Effector memory CD4-positive, alpha-beta T cell (primary cell): ENCODE results near the gene FBLN2.
"Not testable (repeated sequence)": the region's sequence is repeated elsewhere in the genome, so short reads cannot be mapped to it uniquely, and the experiment has no call there.

Experiments used
- DNase-seq, 3 donors: peaks; one replicate each; pipeline ENCODE4 v3.0.0-alpha.2; 2020
- H3K27ac ChIP-seq: 2 replicates; pipeline ENCODE4 v1.7.0; 2013; ENCODE audit warnings: mild to moderate bottlenecking, low read length, moderate library complexity; ENCODE audit not compliant: insufficient read depth, poor library complexity, severe bottlenecking
- H3K27me3 ChIP-seq: replicated peaks from 2 replicates; pipeline ENCODE4 v1.7.0; 2013; ENCODE audit warnings: mild to moderate bottlenecking, low read length; ENCODE audit not compliant: insufficient read depth, control insufficient read depth, poor library complexity, severe bottlenecking
- H3K36me3 ChIP-seq: 2 replicates; pipeline ENCODE4 v1.7.0; 2013; ENCODE audit warnings: mild to moderate bottlenecking, low read length, moderate library complexity; ENCODE audit not compliant: control insufficient read depth, insufficient read depth
- H3K4me1 ChIP-seq: 2 replicates; pipeline ENCODE4 v1.7.0; 2013; ENCODE audit warnings: low read length, mild to moderate bottlenecking; ENCODE audit not compliant: control insufficient read depth, insufficient read depth, poor library complexity, severe bottlenecking
- H3K4me3 ChIP-seq: 2 replicates; pipeline ENCODE4 v1.7.0; 2013; ENCODE audit warnings: low read length, low read depth, mild to moderate bottlenecking; ENCODE audit not compliant: insufficient read depth, poor library complexity, severe bottlenecking
- H3K9me3 ChIP-seq: 2 replicates; pipeline ENCODE4 v1.7.0; 2013; ENCODE audit warnings: mild to moderate bottlenecking, low read length, moderate library complexity; ENCODE audit not compliant: control insufficient read depth

The FBLN2 gene

DNA sequence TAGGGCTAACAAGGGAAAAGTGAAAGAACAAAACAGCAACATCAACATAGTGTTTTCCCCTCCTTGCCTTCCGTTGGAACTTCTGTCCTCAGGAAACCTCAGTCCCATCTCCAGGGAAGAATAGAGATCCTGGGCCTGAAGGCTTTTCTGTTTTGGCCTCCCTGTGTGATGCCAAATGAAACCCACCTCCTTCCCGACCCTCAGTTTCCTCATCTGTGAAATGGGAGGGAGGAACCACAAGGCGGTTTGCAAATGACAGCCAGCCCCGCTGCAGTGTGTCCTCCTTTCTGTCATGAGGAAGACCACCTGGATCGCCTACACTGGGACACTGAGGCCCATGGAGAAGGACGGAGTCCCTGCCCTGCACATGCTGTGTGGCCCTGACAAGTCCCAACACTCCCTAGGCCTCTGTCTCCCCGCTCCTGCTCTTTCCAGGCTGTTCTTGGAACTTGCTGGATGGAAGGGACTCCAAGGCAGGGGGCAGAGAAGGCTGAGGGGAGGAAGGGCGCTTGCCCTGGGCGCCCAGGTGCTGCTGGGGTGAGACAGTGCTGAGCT, 28.5 kb upstream of the FBLN2 start:
- Histone ChIP-seq H3K4me3 (no peak overlapping the region), H3K27ac (no peak overlapping the region), H3K9me3 (no peaks in the 10 kb centered on the region), H3K4me1 (no peaks in the 10 kb centered on the region), H3K36me3 (no peaks in the 10 kb centered on the region), H3K27me3 (no peaks in the 10 kb centered on the region)
- no peak for DNase-seq

DNA sequence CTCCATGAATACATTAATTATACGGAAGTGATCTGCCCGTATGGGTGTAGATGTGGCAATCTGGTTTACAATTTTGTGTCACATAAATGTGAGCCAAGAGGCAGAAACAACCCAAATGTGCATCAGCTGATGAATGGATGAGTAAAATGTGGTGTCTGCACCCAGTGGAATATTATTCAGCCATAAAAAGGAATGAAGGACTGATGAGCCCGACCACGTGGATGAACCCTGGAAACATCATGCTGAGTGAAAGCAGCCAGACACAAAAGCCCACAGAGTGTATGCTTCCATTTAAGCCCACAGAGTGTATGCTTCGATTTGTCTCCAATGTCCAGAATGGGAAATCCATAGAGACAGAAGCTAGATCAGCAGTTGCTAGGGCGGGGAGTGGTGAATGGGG, 27.6 kb upstream of the FBLN2 start:
- H3K4me3 ChIP-seq = no peak overlapping the region
- no peaks in the 10 kb centered on the region for H3K9me3 ChIP-seq
- no peak overlapping the region for H3K27ac ChIP-seq
- H3K4me1 ChIP-seq = no peaks in the 10 kb centered on the region
- no peak for DNase-seq
- H3K27me3 ChIP-seq = no peaks in the 10 kb centered on the region
- H3K36me3 ChIP-seq = no peaks in the 10 kb centered on the region

GRCh38 chr3:13521749-13522148, 27.2 kb upstream of the FBLN2 start:
- H3K9me3 ChIP-seq, H3K4me1 ChIP-seq, H3K4me3 ChIP-seq: not testable (repeated sequence)

DNA sequence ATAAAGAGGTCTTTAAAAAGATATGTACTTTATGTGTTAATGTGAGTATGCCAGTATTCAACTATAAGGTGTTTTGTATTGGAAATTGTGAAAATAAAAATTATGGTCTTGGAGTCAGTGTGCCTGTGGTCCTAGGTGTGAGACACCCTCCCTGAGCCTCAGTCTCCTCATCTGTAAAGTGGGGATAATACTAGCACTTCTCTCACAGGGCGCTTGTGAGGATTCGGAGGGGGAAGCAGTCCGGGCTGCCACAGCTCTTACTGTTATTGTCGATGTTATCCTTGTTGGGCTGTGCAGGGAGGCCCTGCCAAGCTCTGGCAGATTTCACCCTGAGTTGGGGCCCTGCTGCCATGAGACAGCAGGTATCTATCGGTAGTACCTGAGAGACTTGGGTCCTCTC, 26.7 kb upstream of the FBLN2 start:
- H3K4me3 ChIP-seq = no peak overlapping the region
- H3K4me1 ChIP-seq = no peaks in the 10 kb centered on the region
- H3K36me3 ChIP-seq = no peaks in the 10 kb centered on the region
- no peaks in the 10 kb centered on the region for H3K27me3 ChIP-seq
- H3K27ac ChIP-seq = no peak overlapping the region
- no peak for DNase-seq
- H3K9me3 ChIP-seq = no peaks in the 10 kb centered on the region

More at GRCh38 chr3:13521749-13522148, 27.2 kb upstream of the FBLN2 start:
- not testable (repeated sequence) for H3K27ac ChIP-seq, H3K27me3 ChIP-seq, DNase-seq, H3K36me3 ChIP-seq

- Histone ChIP-seq H3K4me3 (no peak overlapping the region), H3K36me3 (no peaks in the 10 kb centered on the region), H3K27ac (no peak overlapping the region), H3K4me1 (no peaks in the 10 kb centered on the region), H3K27me3 (no peaks in the 10 kb centered on the region), H3K9me3 (no peaks in the 10 kb centered on the region)
- no peak for DNase-seq
These were observed 23.8 kb upstream of the FBLN2 start for GRCh38 chr3:13524979-13525669.

- no peaks in the 10 kb centered on the region for H3K4me1 ChIP-seq
- H3K27me3 ChIP-seq = no peaks in the 10 kb centered on the region
- no peak overlapping the region for H3K4me3 ChIP-seq
- no peaks in the 10 kb centered on the region for H3K9me3 ChIP-seq
- DNase-seq = no peak
- no peak overlapping the region for H3K27ac ChIP-seq
- no peaks in the 10 kb centered on the region for H3K36me3 ChIP-seq
These were observed 22.9 kb upstream of the FBLN2 start for GRCh38 chr3:13525827-13526625.

GRCh38 chr3:13526626-13526949, 22.3 kb upstream of the FBLN2 start:
- H3K4me3 ChIP-seq = no peak overlapping the region
- no peaks in the 10 kb centered on the region for H3K9me3 ChIP-seq
- H3K4me1 ChIP-seq = no peaks in the 10 kb centered on the region
- no peaks in the 10 kb centered on the region for H3K36me3 ChIP-seq
- H3K27me3 ChIP-seq = no peaks in the 10 kb centered on the region
- H3K27ac ChIP-seq = no peak overlapping the region
- no peak for DNase-seq

- no peaks in the 10 kb centered on the region for H3K4me1 ChIP-seq
- no peaks in the 10 kb centered on the region for H3K27me3 ChIP-seq
- no peak for DNase-seq
- H3K9me3 ChIP-seq = no peaks in the 10 kb centered on the region
- no peak overlapping the region for H3K27ac ChIP-seq
- H3K4me3 ChIP-seq = no peak overlapping the region
- H3K36me3 ChIP-seq = no peaks in the 10 kb centered on the region
These were observed 20.6 kb upstream of the FBLN2 start for GRCh38 chr3:13528217-13528867.

DNA sequence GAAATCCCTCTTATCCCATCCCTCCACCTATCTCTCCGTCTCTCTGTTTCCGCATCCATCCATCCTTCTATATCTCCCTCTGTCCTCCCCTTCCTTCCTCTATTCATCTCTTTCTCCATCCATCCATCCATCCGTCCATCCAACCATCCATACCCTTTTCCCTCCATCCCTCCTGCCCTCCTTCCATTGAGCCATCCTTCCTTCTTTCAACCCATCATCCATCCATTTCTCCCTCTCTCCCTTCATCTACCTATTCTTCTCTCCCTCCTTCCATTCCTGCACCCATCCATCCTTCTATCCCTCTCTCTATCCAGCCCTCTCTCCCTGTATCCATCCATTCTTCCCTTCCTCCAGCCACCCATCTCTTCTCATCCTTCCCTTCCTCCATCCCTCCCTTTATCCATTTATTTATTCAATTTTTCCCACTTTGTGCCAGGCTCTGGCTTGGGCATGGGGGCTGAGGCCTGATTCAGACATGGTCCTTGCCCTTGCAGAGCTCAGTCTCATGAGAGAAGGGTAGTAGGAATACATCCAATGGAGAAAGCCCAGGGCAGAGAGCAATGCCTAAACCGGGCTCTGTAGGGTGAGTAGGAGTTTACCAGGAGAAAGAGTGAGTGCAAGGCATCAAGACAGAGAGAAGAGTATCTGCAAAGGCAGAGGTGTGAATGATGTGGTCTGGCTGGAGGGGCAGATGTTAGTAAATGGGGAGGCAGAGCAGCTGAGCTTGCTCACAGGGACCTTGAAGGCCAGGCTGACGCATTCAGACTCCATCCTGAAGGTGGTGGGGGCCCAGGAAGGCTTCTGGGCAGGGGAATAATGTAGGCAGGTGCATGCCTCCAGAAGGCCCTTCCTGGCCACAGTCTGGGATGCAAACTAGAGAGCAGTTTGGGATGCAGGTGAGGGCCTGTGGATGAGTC, 19.5 kb upstream of the FBLN2 start:
- H3K9me3 ChIP-seq = no peaks in the 10 kb centered on the region
- H3K27ac ChIP-seq = no peak overlapping the region
- no peaks in the 10 kb centered on the region for H3K36me3 ChIP-seq
- no peak overlapping the region for H3K4me3 ChIP-seq
- no peaks in the 10 kb centered on the region for H3K27me3 ChIP-seq
- no peaks in the 10 kb centered on the region for H3K4me1 ChIP-seq
- no peak for DNase-seq
